Keratinocyte (primary cell): Measurements from ENCODE around the gene PYY. TPM values are rescaled to one million over a fixed set of nuclear protein-coding genes. Genes with fewer than 3 reads are reported as not detected.

Experiments used
- DNase-seq: peaks from one replicate; pipeline ENCODE4 v3.0.0-alpha.2; 2011; ENCODE audit warnings: low read depth, missing footprints, low spot score
- FAIRE-seq: peaks from 2 replicates; lab custom pipeline; 2011; peaks lifted over from hg19 to GRCh38; lab: Jason Lieb, UNC
- H2AFZ ChIP-seq: 2 replicates; pipeline ENCODE4 v1.6.0; 2012; ENCODE audit warnings: low read length, control low read depth, inconsistent platforms; ENCODE audit not compliant: control insufficient read depth
- H3K27ac ChIP-seq: 2 replicates; pipeline ENCODE4 v1.5.1; 2011; ENCODE audit warnings: low read length; ENCODE audit not compliant: control insufficient read depth, insufficient read depth
- H3K27me3 ChIP-seq: 3 replicates; pipeline ENCODE4 v1.6.0; 2011; ENCODE audit warnings: low read length; ENCODE audit not compliant: control insufficient read depth, insufficient read depth; ENCODE audit errors: extremely low read depth
- H3K36me3 ChIP-seq, 2 experiments: 2 replicates in 1 of 2; 3 replicates in 1 of 2; pipeline ENCODE4 v1.5.1; 2011; ENCODE audit warnings: low read length in 2 of 2, mild to moderate bottlenecking in 1 of 2; ENCODE audit not compliant: control insufficient read depth in 2 of 2, insufficient read depth in 2 of 2; ENCODE audit errors: extremely low read depth in 1 of 2
- H3K4me1 ChIP-seq: 3 replicates; pipeline ENCODE4 v1.5.1; 2011; ENCODE audit warnings: low read length; ENCODE audit not compliant: control insufficient read depth, insufficient read depth; ENCODE audit errors: extremely low read depth
- H3K4me2 ChIP-seq: 3 replicates; pipeline ENCODE4 v1.6.0; 2011; ENCODE audit warnings: low read depth, low read length; ENCODE audit not compliant: control insufficient read depth, insufficient read depth; ENCODE audit errors: extremely low read depth
- H3K4me3 ChIP-seq, 3 experiments: fragments of 200-600 bp in 1 of 3; sonication (generic) in 1 of 3; 2 replicates in 2 of 3; 3 replicates in 1 of 3; pipeline ENCODE4 v1.5.1; 2011 to 2016; ENCODE audit warnings: low read length in 3 of 3, mild to moderate bottlenecking in 3 of 3, control low read depth in 2 of 3, inconsistent platforms in 1 of 3, low read depth in 1 of 3, mixed read lengths in 1 of 3, mixed run types in 1 of 3, moderate library complexity in 1 of 3; ENCODE audit not compliant: control insufficient read depth in 2 of 3, insufficient read depth in 2 of 3; ENCODE audit errors: extremely low read depth in 1 of 3
- H3K79me2 ChIP-seq: 2 replicates; pipeline ENCODE4 v1.6.0; 2012; ENCODE audit warnings: low read length; ENCODE audit not compliant: control insufficient read depth, insufficient read depth
- H3K9ac ChIP-seq: 3 replicates; pipeline ENCODE4 v1.6.0; 2011; ENCODE audit warnings: low read length; ENCODE audit not compliant: control insufficient read depth, insufficient read depth; ENCODE audit errors: extremely low read depth
- H3K9me1 ChIP-seq: 3 replicates; pipeline ENCODE4 v1.6.0; 2011; ENCODE audit warnings: low read length; ENCODE audit not compliant: control insufficient read depth, insufficient read depth; ENCODE audit errors: extremely low read depth
- H3K9me3 ChIP-seq: 2 replicates; pipeline ENCODE4 v1.5.1; 2012; ENCODE audit warnings: low read depth, low read length; ENCODE audit not compliant: control insufficient read depth
- H4K20me1 ChIP-seq: 3 replicates; pipeline ENCODE4 v1.6.0; 2011; ENCODE audit warnings: low read length; ENCODE audit not compliant: control insufficient read depth, insufficient read depth; ENCODE audit errors: extremely low read depth
- EZH2 ChIP-seq: IDR thresholded peaks from one replicate; pipeline ENCODE4 v1.6.1; 2012; ENCODE audit warnings: inconsistent platforms, mild to moderate bottlenecking, low read length, moderate library complexity
- dilution Hi-C: fragments of 300-500 bp; cut with MboI; formaldehyde crosslinking; loops from one replicate; pipeline ENCODE4 v1.7.0; 2020; ENCODE audit warnings: low sequenced_read_pairs; ENCODE audit not compliant: extremely low pct_ligation_motif_present
- polyA plus RNA-seq, 5 experiments: library from polyadenylated mRNA; depleted of rRNA in 3 of 5; stranded (reverse) in 3 of 5; stranded (forward) in 1 of 5; unstranded in 1 of 5; fragments of >200 nt; gene quantifications; 1 replicate in 1 of 5; 2 replicates in 3 of 5; 3 replicates in 1 of 5; pipeline versions ENCODE4 v1.2.1 to v1.2.3, GENCODE V29; 2011 to 2012; ENCODE audit warnings: missing spikeins in 2 of 5, low read depth in 1 of 5, low replicate concordance in 1 of 5
- TF ChIP-seq, protein P1 (sequence below), 3 experiments: IDR thresholded peaks in 1 of 3; conservative IDR thresholded peaks in 1 of 3; optimal IDR thresholded peaks in 1 of 3; 2 replicates in 2 of 3; 3 replicates in 1 of 3; pipeline versions ENCODE3 to v1.5.1; 2011; ENCODE audit warnings: low read length in 3 of 3, mild to moderate bottlenecking in 3 of 3, moderate library complexity in 2 of 3, control low read depth in 1 of 3, inconsistent platforms in 1 of 3; ENCODE audit not compliant: insufficient read depth in 2 of 3; ENCODE audit errors: extremely low read depth in 1 of 3

Gene PYY
- polyA plus RNA-seq, 1 donor (not counting 4 experiments of a cell fraction or from before 2014, with no cell fraction given): not detected

DNA sequence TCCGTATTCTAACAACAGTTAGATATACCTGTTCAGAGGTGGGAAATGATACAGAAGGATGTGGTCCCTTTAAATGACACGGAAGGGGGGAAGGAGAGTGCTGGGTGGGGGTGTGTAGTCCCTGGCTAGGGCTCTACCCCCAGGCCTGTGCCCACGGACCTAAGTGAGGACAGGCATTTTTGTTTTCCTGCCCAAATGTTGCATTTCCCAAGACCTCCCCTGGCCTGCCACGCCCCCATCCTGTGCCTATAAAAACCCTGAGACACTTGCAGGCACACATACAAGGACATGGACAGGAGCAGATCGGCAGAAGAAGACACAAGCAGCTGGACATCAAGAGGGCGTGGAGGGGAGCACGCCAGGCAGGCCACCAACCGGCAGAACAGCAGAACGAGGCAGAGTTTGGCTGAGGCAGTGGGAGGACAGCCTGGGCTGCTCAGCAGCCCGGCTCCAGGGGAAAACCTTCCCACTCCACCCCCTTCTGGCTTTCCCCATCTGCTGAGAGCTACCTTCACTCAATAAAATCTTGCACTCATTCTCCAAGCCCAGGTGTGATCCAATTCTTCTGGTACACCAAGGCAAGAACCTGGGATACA lies 33.1 kb downstream of the PYY start:
- Histone ChIP-seq H3K79me2 (no peaks in the 10 kb centered on the region), H3K4me3 (no peak overlapping the region), H3K36me3 (no peaks in the 10 kb centered on the region), H3K27ac (no peak overlapping the region), H2AFZ (no peak overlapping the region), H3K27me3 (peaks cover 20% of the 10 kb centered on the region), H4K20me1 (no peaks in the 10 kb centered on the region), H3K9me1 (no peaks in the 10 kb centered on the region), H3K4me2 (no peak overlapping the region), H3K9me3 (no peaks in the 10 kb centered on the region), H3K4me1 (no peaks in the 10 kb centered on the region), H3K9ac (no peak overlapping the region)
- no peak for FAIRE-seq
- dilution Hi-C loops: no loop called here
- no peak for DNase-seq
- TF ChIP-seq EZH2: no peak
- TF ChIP-seq, protein P1, sequence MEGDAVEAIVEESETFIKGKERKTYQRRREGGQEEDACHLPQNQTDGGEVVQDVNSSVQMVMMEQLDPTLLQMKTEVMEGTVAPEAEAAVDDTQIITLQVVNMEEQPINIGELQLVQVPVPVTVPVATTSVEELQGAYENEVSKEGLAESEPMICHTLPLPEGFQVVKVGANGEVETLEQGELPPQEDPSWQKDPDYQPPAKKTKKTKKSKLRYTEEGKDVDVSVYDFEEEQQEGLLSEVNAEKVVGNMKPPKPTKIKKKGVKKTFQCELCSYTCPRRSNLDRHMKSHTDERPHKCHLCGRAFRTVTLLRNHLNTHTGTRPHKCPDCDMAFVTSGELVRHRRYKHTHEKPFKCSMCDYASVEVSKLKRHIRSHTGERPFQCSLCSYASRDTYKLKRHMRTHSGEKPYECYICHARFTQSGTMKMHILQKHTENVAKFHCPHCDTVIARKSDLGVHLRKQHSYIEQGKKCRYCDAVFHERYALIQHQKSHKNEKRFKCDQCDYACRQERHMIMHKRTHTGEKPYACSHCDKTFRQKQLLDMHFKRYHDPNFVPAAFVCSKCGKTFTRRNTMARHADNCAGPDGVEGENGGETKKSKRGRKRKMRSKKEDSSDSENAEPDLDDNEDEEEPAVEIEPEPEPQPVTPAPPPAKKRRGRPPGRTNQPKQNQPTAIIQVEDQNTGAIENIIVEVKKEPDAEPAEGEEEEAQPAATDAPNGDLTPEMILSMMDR (optimal IDR thresholded peaks at IDR 0.05 in 1 of 3, IDR thresholded peaks at IDR 0.05 in 1 of 3, conservative IDR thresholded peaks at IDR 0.05 in 1 of 3; ENCODE audit: extremely low read depth in 1 of 3, insufficient read depth in 2 of 3, low read length in 3 of 3): no peak

DNA sequence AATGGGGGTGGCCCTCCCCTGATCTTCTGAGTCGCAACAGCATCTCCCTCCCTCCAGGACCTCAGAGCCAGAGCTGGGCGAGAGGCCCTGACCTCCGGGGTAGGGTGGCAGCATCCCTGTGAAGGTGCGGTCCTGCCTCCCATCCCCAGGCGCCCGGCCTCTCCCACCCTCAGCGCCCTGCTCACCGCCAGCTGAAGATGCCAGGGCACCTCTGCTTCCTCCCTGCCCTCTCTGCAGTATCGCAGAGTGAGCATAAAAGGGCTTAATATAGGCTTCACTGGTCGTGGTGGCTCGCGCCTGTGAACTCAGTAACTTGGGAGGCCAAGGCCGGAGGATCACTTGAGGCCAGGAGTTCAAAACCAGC lies 35.7 kb downstream of the PYY start:
- H3K4me1 ChIP-seq: no peaks in the 10 kb centered on the region
- H3K9me1 ChIP-seq: no peaks in the 10 kb centered on the region
- H3K27ac ChIP-seq: no peak overlapping the region
- dilution Hi-C loops: no loop called here
- no peaks in the 10 kb centered on the region for H3K79me2 ChIP-seq
- no peaks in the 10 kb centered on the region for H4K20me1 ChIP-seq
- no peak overlapping the region for H3K4me2 ChIP-seq
- no peak overlapping the region for H2AFZ ChIP-seq
- peaks cover 24% of the 10 kb centered on the region for H3K27me3 ChIP-seq
- no peak for TF ChIP-seq EZH2
- TF ChIP-seq, protein P1 (optimal IDR thresholded peaks at IDR 0.05 in 1 of 3, IDR thresholded peaks at IDR 0.05 in 1 of 3, conservative IDR thresholded peaks at IDR 0.05 in 1 of 3; ENCODE audit: extremely low read depth in 1 of 3, insufficient read depth in 2 of 3, low read length in 3 of 3): no peak
- H3K9ac ChIP-seq: no peak overlapping the region
- DNase-seq: no peak
- no peak overlapping the region for H3K4me3 ChIP-seq
- FAIRE-seq: no peak
- H3K9me3 ChIP-seq: no peaks in the 10 kb centered on the region
- H3K36me3 ChIP-seq: no peaks in the 10 kb centered on the region
